AML-193 (cell line): Measurements from ENCODE around the gene DTX3.
A peak's percentile ranks its signal among the peaks of the same experiment; 100 is the strongest.
"Not testable (repeated sequence)": the region's sequence is repeated elsewhere in the genome, so short reads cannot be mapped to it uniquely, and the experiment has no call there.

Experiments used
- DNase-seq, 2 experiments: peaks; one replicate each; lab custom pipeline; 2025; lab: John Stamatoyannopoulos, UW

The DTX3 gene

GRCh38 chr12:57607958-57608663, 3.5 kb downstream of the DTX3 start:
- DNase-seq, result no peak

- DNase-seq, result no peak
These were observed 4.6 kb downstream of the DTX3 start for GRCh38 chr12:57609101-57609780.

- no peak for DNase-seq
These were observed 5.3 kb downstream of the DTX3 start for GRCh38 chr12:57609781-57610553.

- no peak for DNase-seq
These were observed 6.0 kb downstream of the DTX3 start for GRCh38 chr12:57610554-57611107.

- DNase-seq, result no peak
These were observed 6.6 kb downstream of the DTX3 start, which contains the start of gene ARHGEF25 for GRCh38 chr12:57611108-57611826. ARHGEF25 (plus strand) TSS chr12:57611435; CDS start chr12:57611895, 460 bp downstream.

- no peak for DNase-seq
These were observed 7.4 kb downstream of the DTX3 start for GRCh38 chr12:57611827-57612710.

- DNase-seq, result no peak
These were observed 8.2 kb downstream of the DTX3 start for GRCh38 chr12:57612711-57613426.

- DNase-seq, result no peak
These were observed 8.9 kb downstream of the DTX3 start for GRCh38 chr12:57613427-57614109.

- DNase-seq, result peak in 1 of 2 experiments; percentile 12
These were observed 9.7 kb downstream of the DTX3 start for GRCh38 chr12:57614178-57614947.

- DNase-seq, result no peak
These were observed 10.4 kb downstream of the DTX3 start for GRCh38 chr12:57614948-57615500.

- no peak for DNase-seq
These were observed 11.0 kb downstream of the DTX3 start for GRCh38 chr12:57615637-57616036.

GRCh38 chr12:57616383-57617101, 11.9 kb downstream of the DTX3 start:
- no peak for DNase-seq

- no peak for DNase-seq
These were observed 13.3 kb downstream of the DTX3 start for GRCh38 chr12:57617942-57618341.

GRCh38 chr12:57618431-57618830, 13.8 kb downstream of the DTX3 start:
- DNase-seq, result not testable (repeated sequence)

GRCh38 chr12:57618966-57619433, 14.4 kb downstream of the DTX3 start:
- DNase-seq, result no peak

GRCh38 chr12:57619434-57620244, 15.0 kb downstream of the DTX3 start:
- DNase-seq, result no peak
